Fibroblast of lung (primary cell): ENCODE results near the gene GTF2F2. TPM values are rescaled to one million over a fixed set of nuclear protein-coding genes. Genes with fewer than 3 reads are reported as not detected.

Source experiments
- DNase-seq, 2 donors: peaks; one replicate each; pipeline versions ENCODE4 v3.0.0 to v3.0.0-alpha.2; 2010; ENCODE audit warnings: low read depth in 2 of 2
- H2AFZ ChIP-seq: 2 replicates; pipeline ENCODE4 v1.5.1; 2012; ENCODE audit warnings: low read length, control low read depth, inconsistent platforms
- H3K27ac ChIP-seq: 2 replicates; pipeline ENCODE4 v1.5.1; 2011; ENCODE audit warnings: low read length, control low read depth; ENCODE audit not compliant: insufficient read depth
- H3K27me3 ChIP-seq: 2 replicates; pipeline ENCODE4 v1.5.1; 2011; ENCODE audit warnings: mild to moderate bottlenecking, low read length; ENCODE audit not compliant: control insufficient read depth, insufficient read depth
- H3K36me3 ChIP-seq: 2 replicates; pipeline ENCODE4 v1.5.1; 2011; ENCODE audit warnings: low read length; ENCODE audit not compliant: control insufficient read depth, insufficient read depth
- H3K4me1 ChIP-seq: 2 replicates; pipeline ENCODE4 v1.5.1; 2011; ENCODE audit warnings: low read length; ENCODE audit not compliant: control insufficient read depth, insufficient read depth; ENCODE audit errors: extremely low read depth
- H3K4me2 ChIP-seq: 2 replicates; pipeline ENCODE4 v1.5.1; 2011; ENCODE audit warnings: low read length, control low read depth; ENCODE audit not compliant: insufficient read depth; ENCODE audit errors: extremely low read depth
- H3K4me3 ChIP-seq, 4 experiments: fragments of 200-600 bp in 1 of 4; sonication (generic) in 1 of 4; replicated peaks in 1 of 4; 2 replicates each; pipeline ENCODE4 v1.5.1; 2011 to 2016; ENCODE audit warnings: low read length in 4 of 4, low read depth in 3 of 4, mild to moderate bottlenecking in 3 of 4, control low read depth in 2 of 4, inconsistent platforms in 1 of 4, mixed read lengths in 1 of 4; ENCODE audit not compliant: insufficient read depth in 1 of 4; ENCODE audit errors: control extremely low read depth in 1 of 4
- H3K79me2 ChIP-seq: 2 replicates; pipeline ENCODE4 v1.5.1; 2012; ENCODE audit warnings: mild to moderate bottlenecking, low read length, inconsistent platforms; ENCODE audit not compliant: control insufficient read depth, insufficient read depth
- H3K9ac ChIP-seq: 2 replicates; pipeline ENCODE4 v1.5.1; 2011; ENCODE audit warnings: mild to moderate bottlenecking, low read length, control low read depth; ENCODE audit not compliant: insufficient read depth
- H3K9me3 ChIP-seq: 2 replicates; pipeline ENCODE4 v1.5.1; 2012; ENCODE audit warnings: low read depth, low read length; ENCODE audit not compliant: control insufficient read depth, insufficient read depth
- H4K20me1 ChIP-seq: 2 replicates; pipeline ENCODE4 v1.5.1; 2011; ENCODE audit warnings: low read length; ENCODE audit not compliant: control insufficient read depth, insufficient read depth; ENCODE audit errors: extremely low read depth
- CTCF ChIP-seq, 2 donors: IDR thresholded peaks in 1 of 2; conservative IDR thresholded peaks in 1 of 2; 1 replicate in 1 of 2; 2 replicates in 1 of 2; pipeline ENCODE4 v1.5.1; 2011 to 2012; ENCODE audit warnings: low read length in 2 of 2, control low read depth in 1 of 2, inconsistent platforms in 1 of 2, low read depth in 1 of 2, mild to moderate bottlenecking in 1 of 2
- EZH2 ChIP-seq: IDR thresholded peaks from 2 replicates; pipeline ENCODE4 v1.5.1; 2012; ENCODE audit warnings: low read length, control low read depth, mild to moderate bottlenecking; ENCODE audit errors: missing control alignments
- polyA plus RNA-seq, 2 donors: library from polyadenylated mRNA; depleted of rRNA in 1 of 2; stranded (reverse) in 1 of 2; unstranded in 1 of 2; fragments of >200 nt; gene quantifications; 2 replicates each; pipeline ENCODE4 v1.2.1, GENCODE V29; 2011 to 2012; ENCODE audit warnings: missing spikeins in 1 of 2
- total RNA-seq: library from RNA; depleted of rRNA; stranded (reverse); fragments of >200 nt; gene quantifications from 2 replicates; pipeline ENCODE4 v1.2.1, GENCODE V29; 2014

Gene GTF2F2
- total and polyA plus RNA-seq, 2 donors (not counting 1 experiment from before 2014, with no cell fraction given): 23.4 to 31.7 TPM

DNA sequence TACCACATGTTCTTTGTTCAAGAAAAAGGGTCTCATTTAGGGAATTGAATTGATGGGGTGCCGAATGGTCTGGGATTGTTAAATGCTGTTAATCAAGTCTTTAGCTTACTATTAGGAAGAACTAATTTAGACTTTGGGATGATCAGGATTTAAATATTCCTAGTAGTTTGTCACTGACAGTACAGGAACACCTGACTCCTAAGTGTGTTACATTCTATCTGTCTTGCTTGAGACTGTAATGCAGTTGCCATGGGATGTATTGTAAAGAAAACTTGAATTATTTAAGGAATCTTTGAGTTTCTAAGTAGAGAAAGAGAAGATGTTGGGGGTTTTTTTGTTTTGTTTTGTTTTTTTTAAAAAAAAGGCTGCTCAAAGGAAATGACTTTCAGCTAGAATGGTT is 98.4 kb downstream of the GTF2F2 start:
- TF ChIP-seq EZH2 (no peak), CTCF (conservative IDR thresholded peaks at IDR 0.05 in 1 of 2, IDR thresholded peaks at IDR 0.05 in 1 of 2; ENCODE audit: low read depth in 1 of 2, low read length in 2 of 2) (no peak)
- H3K27me3 ChIP-seq: no peaks in the 10 kb centered on the region
- no peak overlapping the region for H3K9ac ChIP-seq
- H3K79me2 ChIP-seq: no peaks in the 10 kb centered on the region
- H3K36me3 ChIP-seq: no peaks in the 10 kb centered on the region
- no peak overlapping the region for H3K27ac ChIP-seq
- H2AFZ ChIP-seq: no peak overlapping the region
- H3K4me2 ChIP-seq: no peak overlapping the region
- no peak for DNase-seq
- H3K4me1 ChIP-seq: peaks cover 2% of the 10 kb centered on the region
- no peaks in the 10 kb centered on the region for H3K9me3 ChIP-seq
- no peak overlapping the region for H3K4me3 ChIP-seq
- H4K20me1 ChIP-seq: no peaks in the 10 kb centered on the region

GRCh38 chr13:45219123-45219891 is 99.0 kb downstream of the GTF2F2 start:
- Histone ChIP-seq H3K4me1 (peaks cover 3% of the 10 kb centered on the region), H4K20me1 (no peaks in the 10 kb centered on the region), H3K27me3 (no peaks in the 10 kb centered on the region), H3K36me3 (no peaks in the 10 kb centered on the region), H3K9me3 (no peaks in the 10 kb centered on the region), H3K79me2 (no peaks in the 10 kb centered on the region), H3K27ac (no peak overlapping the region), H3K9ac (no peak overlapping the region), H3K4me3 (no peak overlapping the region), H2AFZ (no peak overlapping the region), H3K4me2 (no peak overlapping the region)
- no peak for TF ChIP-seq EZH2
- no peak for TF ChIP-seq CTCF (conservative IDR thresholded peaks at IDR 0.05 in 1 of 2, IDR thresholded peaks at IDR 0.05 in 1 of 2; ENCODE audit: low read depth in 1 of 2, low read length in 2 of 2)
- peak in 1 of 2 donors; percentile 42 for DNase-seq

DNA sequence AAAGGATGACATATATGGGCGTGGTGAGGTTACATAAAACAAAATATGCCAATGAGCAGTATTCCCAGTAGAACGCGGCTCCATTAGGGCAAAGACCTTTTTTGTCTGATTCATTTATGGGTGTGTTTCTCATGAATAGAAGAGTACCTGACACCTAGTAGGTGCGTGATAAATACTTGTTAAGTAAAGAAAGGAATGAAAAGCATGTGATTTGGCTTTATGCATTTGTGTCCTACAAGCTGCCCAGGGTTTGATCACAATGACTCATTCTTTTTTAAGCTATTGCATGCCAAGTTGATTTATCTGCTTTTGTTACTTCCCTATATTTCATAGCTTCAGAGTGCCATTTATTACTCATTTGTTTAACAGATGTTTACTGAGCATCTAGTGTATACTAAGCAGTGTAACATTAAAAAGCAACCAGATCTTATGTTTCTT is 99.6 kb downstream of the GTF2F2 start:
- Histone ChIP-seq H3K36me3 (no peaks in the 10 kb centered on the region), H2AFZ (no peak overlapping the region)

More for the DNA sequence above, 99.6 kb downstream of the GTF2F2 start:
- no peak overlapping the region for H3K9ac ChIP-seq
- no peak overlapping the region for H3K4me2 ChIP-seq
- H3K9me3 ChIP-seq: no peaks in the 10 kb centered on the region
- DNase-seq: peak; percentile 42 to 94
- H3K27me3 ChIP-seq: no peaks in the 10 kb centered on the region
- no peaks in the 10 kb centered on the region for H4K20me1 ChIP-seq
- peaks cover 3% of the 10 kb centered on the region for H3K4me1 ChIP-seq
- H3K79me2 ChIP-seq: no peaks in the 10 kb centered on the region
- H3K27ac ChIP-seq: no peak overlapping the region
- TF ChIP-seq CTCF (conservative IDR thresholded peaks at IDR 0.05 in 1 of 2, IDR thresholded peaks at IDR 0.05 in 1 of 2; ENCODE audit: low read depth in 1 of 2, low read length in 2 of 2): no peak
- TF ChIP-seq EZH2: no peak
- H3K4me3 ChIP-seq: no peak overlapping the region
